ENCODE measurements around the gene GMDS. TPM values are rescaled to one million over a fixed set of nuclear protein-coding genes. Genes with fewer than 3 reads are reported as not detected.

Gene GMDS
- total RNA-seq, 4 donors from 2014 or later: 3.4 to 7.2 (median 4.6) TPM

DNA sequence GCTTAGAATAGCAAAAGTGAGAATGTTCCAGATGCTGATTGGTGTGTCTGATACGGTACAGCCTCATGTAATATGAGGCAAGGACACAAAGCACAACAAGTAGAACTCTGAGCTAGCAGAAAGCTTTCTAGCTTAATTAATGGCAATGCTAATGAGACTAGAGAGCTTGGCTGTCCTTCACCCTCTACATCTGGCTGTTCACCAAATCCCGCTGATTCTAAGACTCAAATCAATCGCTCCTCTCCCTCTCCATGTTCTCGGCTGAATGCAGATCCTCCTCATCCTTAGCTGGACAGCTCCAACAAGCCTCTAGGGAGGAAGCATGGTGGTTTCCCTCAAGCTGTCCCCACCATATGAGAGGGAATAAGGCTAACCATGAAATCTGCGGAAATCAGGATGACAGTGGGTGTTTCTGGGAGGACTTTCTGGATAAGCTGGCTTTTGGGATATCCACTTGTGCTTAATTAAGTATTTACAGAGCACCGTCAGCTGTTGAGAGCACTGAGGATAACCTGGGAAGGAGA lies 506.8 kb downstream of the GMDS start:
- DNase-seq (no peak), ATAC-seq (no peak)
- H3K4me1 ChIP-seq: no peaks in the 10 kb centered on the region
- H3K27ac ChIP-seq: no peak overlapping the region
- H3K36me3 ChIP-seq: no peaks in the 10 kb centered on the region
- H3K4me3 ChIP-seq: no peak overlapping the region
- in situ Hi-C loops (cut with MboI; ENCODE audit: low sequenced_read_pairs in 4 of 4): no loop called here
- TF ChIP-seq, protein P1, sequence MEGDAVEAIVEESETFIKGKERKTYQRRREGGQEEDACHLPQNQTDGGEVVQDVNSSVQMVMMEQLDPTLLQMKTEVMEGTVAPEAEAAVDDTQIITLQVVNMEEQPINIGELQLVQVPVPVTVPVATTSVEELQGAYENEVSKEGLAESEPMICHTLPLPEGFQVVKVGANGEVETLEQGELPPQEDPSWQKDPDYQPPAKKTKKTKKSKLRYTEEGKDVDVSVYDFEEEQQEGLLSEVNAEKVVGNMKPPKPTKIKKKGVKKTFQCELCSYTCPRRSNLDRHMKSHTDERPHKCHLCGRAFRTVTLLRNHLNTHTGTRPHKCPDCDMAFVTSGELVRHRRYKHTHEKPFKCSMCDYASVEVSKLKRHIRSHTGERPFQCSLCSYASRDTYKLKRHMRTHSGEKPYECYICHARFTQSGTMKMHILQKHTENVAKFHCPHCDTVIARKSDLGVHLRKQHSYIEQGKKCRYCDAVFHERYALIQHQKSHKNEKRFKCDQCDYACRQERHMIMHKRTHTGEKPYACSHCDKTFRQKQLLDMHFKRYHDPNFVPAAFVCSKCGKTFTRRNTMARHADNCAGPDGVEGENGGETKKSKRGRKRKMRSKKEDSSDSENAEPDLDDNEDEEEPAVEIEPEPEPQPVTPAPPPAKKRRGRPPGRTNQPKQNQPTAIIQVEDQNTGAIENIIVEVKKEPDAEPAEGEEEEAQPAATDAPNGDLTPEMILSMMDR (IDR thresholded peaks at IDR 0.05 in 4 of 5, conservative IDR thresholded peaks at IDR 0.05 in 1 of 5): no peak
- TF ChIP-seq POLR2A (IDR thresholded peaks at IDR 0.05): no peak
- no peaks in the 10 kb centered on the region for H3K27me3 ChIP-seq
- intact Hi-C loops (cut with DNase I; ENCODE audit: low total_unique reads): no loop called here
- H3K9me3 ChIP-seq: no peaks in the 10 kb centered on the region

DNA sequence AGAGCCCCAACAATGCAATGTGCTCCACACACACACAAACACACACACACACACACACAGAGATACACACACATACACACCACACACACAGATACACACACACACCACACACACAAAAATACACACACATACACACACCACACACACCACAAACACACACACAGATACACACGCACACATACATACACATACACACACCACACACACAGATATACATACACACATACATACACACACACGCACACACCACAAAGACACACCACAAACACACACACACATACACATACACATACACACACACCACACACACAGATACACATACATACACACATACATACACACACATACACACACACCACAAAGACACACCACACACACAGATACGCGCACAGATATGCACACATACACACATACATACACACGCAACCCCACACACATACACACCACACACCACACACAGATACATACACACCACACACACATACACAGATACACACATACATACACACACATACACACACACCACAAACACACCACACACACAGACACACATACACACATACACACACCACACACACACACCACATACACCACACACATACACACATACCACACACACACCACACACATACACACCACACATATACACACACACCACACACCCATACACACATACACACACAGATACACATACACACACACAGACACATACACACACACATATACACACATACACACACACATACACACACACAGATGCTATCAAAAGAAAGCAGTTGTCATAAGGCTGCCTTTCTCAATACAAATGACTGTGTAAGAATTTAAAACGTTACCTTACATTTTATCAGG lies 507.7 kb downstream of the GMDS start:
- DNase-seq: no peak
- intact Hi-C loops (cut with DNase I; ENCODE audit: low total_unique reads): no loop called here
- Histone ChIP-seq H3K27me3 (no peaks in the 10 kb centered on the region), H3K9me3 (no peaks in the 10 kb centered on the region), H3K36me3 (no peaks in the 10 kb centered on the region), H3K4me3 (no peak overlapping the region), H3K27ac (no peak overlapping the region), H3K4me1 (no peaks in the 10 kb centered on the region)
- in situ Hi-C loops (cut with MboI; ENCODE audit: low sequenced_read_pairs in 4 of 4): no loop called here
- TF ChIP-seq POLR2A (IDR thresholded peaks at IDR 0.05): no peak
- TF ChIP-seq, protein P1 (IDR thresholded peaks at IDR 0.05 in 4 of 5, conservative IDR thresholded peaks at IDR 0.05 in 1 of 5): no peak
- ATAC-seq: no peak

DNA sequence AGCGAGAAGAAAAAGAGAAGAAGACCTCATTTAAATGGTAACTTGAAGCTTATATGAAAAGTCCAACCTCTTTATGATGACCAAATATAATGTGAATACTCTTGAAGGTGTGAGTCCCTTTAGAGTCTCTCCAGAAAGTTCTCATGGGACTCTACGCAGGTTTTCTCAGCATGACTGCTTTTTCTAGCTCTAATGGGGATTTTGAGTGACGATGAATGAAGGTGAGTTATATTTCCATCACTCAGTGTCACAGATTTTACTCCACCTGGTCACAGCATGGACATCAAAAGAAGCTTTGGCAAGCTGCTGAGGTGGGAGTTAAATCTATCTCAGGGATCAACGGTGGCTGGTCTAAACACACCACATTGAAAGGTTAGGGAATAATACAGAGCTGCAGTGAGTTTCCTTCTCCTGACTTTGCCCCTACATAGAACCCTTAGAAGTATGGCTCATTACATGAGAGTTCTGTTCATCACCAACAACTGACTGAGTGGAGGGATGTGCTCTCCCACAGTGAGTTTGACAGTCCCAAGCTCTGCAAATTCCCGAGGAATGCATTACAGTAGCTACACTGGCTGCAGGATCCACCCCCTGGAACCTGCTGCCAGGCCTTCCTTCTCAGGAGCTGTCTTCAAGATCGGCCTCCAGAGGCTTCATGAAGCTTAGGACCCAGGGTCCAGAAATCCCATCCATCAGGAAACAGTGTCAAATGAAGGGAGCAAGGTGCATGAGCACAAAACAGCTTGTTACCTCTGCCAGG lies 508.9 kb downstream of the GMDS start:
- Histone ChIP-seq H3K9me3 (no peaks in the 10 kb centered on the region), H3K27me3 (no peaks in the 10 kb centered on the region), H3K4me3 (no peak overlapping the region), H3K36me3 (no peaks in the 10 kb centered on the region), H3K27ac (no peak overlapping the region), H3K4me1 (no peaks in the 10 kb centered on the region)
- no peak for ATAC-seq
- in situ Hi-C loops (cut with MboI; ENCODE audit: low sequenced_read_pairs in 4 of 4) (no loop called here), intact Hi-C loops (cut with DNase I; ENCODE audit: low total_unique reads) (no loop called here)
- TF ChIP-seq POLR2A (IDR thresholded peaks at IDR 0.05): no peak
- TF ChIP-seq, protein P1 (IDR thresholded peaks at IDR 0.05 in 4 of 5, conservative IDR thresholded peaks at IDR 0.05 in 1 of 5): no peak
- DNase-seq: no peak

DNA sequence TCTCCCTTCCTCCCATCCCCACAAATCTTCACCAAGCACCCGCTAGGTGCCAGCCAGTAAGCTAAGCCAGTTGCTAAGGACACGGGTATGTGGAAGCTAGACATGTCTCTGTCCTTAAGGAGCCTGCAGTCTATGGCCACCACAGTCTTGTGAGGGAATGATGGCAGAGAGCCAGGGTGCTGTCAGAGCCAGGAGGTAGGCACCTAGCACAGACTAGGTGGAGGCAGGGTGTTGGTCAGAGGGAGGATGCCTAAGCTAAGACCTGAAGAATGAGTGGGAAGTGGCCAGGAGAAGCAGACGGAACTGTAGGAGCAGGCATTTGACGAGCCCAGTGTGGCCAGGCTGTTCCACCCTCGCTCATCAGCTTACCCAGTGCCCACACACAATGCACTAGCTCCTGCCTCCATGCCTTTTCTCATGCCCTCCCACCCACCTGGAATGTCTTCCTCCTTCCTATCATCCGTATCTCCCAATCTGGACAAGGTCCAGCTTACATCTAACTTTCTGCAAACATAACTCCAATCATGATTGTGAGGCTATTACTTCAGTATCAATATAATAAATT lies 510.1 kb downstream of the GMDS start:
- ATAC-seq: no peak
- Histone ChIP-seq H3K27me3 (no peaks in the 10 kb centered on the region), H3K27ac (no peak overlapping the region), H3K4me3 (no peak overlapping the region), H3K4me1 (no peaks in the 10 kb centered on the region), H3K36me3 (no peaks in the 10 kb centered on the region), H3K9me3 (no peaks in the 10 kb centered on the region)
- TF ChIP-seq POLR2A (IDR thresholded peaks at IDR 0.05): no peak
- TF ChIP-seq, protein P1 (IDR thresholded peaks at IDR 0.05 in 4 of 5, conservative IDR thresholded peaks at IDR 0.05 in 1 of 5): no peak
- in situ Hi-C loops (cut with MboI; ENCODE audit: low sequenced_read_pairs in 4 of 4) (no loop called here), intact Hi-C loops (cut with DNase I; ENCODE audit: low total_unique reads) (no loop called here)
- DNase-seq: no peak

All from gastrocnemius medialis (tissue), 4 donors.